NB4 (cell line): Measurements from ENCODE around the gene APOBR.

Source experiments
- CTCF ChIP-seq: IDR thresholded peaks from one replicate; pipeline ENCODE4 v1.5.1; 2012; ENCODE audit warnings: low read depth, low read length
- MYC ChIP-seq: IDR thresholded peaks from 2 replicates; pipeline ENCODE4 v1.6.1; 2011; ENCODE audit warnings: low read depth, low read length
- POLR2A ChIP-seq: IDR thresholded peaks from 2 replicates; pipeline ENCODE4 v1.6.1; 2011; ENCODE audit warnings: mild to moderate bottlenecking; ENCODE audit not compliant: insufficient read length; ENCODE audit errors: extremely low read depth

- TF ChIP-seq CTCF, result no peak
- no peak for TF ChIP-seq POLR2A
- TF ChIP-seq MYC, result no peak
Measured at GRCh38 chr16:28491230-28491969, 3.0 kb upstream of the APOBR start.
